Activated CD8-positive, alpha-beta memory T cell treated with anti-CD3 and anti-CD28 coated beads, Interleukin-2, amount 10 ng/mL, durations not matched to agents 7 days and 5 days (primary cell): ENCODE measurements around the gene GTF2H1. TPM values are rescaled to one million over a fixed set of nuclear protein-coding genes. Genes with fewer than 3 reads are reported as not detected.

Experiments used
- ATAC-seq: fragments of 150-1000 bp; cut with Tn5 transposase; one replicate; pipeline ENCODE4 v1.10.0; 2021; ENCODE audit warnings: moderate library complexity
- CTCF ChIA-PET: fragments of 350-600 bp; sonication (Branson Sonifier 250); formaldehyde crosslinking; loops from one replicate; lab custom pipeline; 2021; ENCODE audit warnings: antibody characterized with exemption; lab: Charles Lee
- DNase-seq: peaks from one replicate; pipeline ENCODE4 v3.0.0-alpha.2; 2020
- H3K27ac Mint-ChIP-seq: one replicate; pipeline ENCODE4 v1.8.0; 2021; ENCODE audit warnings: mild to moderate bottlenecking, mixed read lengths
- H3K27me3 Mint-ChIP-seq: one replicate; pipeline ENCODE4 v1.8.0; 2021; ENCODE audit warnings: mixed read lengths
- H3K36me3 Mint-ChIP-seq: one replicate; pipeline ENCODE4 v1.8.0; 2021; ENCODE audit warnings: mild to moderate bottlenecking, mixed read lengths
- H3K4me1 Mint-ChIP-seq: one replicate; pipeline ENCODE4 v1.8.0; 2021; ENCODE audit warnings: mixed read lengths
- H3K4me3 Mint-ChIP-seq: one replicate; pipeline ENCODE4 v1.8.0; 2021; ENCODE audit warnings: mild to moderate bottlenecking, moderate library complexity, mixed read lengths
- H3K9me3 Mint-ChIP-seq: one replicate; pipeline ENCODE4 v1.8.0; 2022; ENCODE audit warnings: low read depth, mixed read lengths
- total RNA-seq, 2 experiments: library from RNA; stranded (reverse); gene quantifications; one replicate each; pipeline ENCODE4 v1.2.3, GENCODE V29; 2021

GTF2H1 gene
- total RNA-seq, 2 experiments from 2014 or later: 40.0 to 47.7 TPM

GRCh38 chr11:18309691-18310090, 12.7 kb upstream of the GTF2H1 start:
- no peak for DNase-seq
- ATAC-seq: no peak
- Mint-ChIP-seq H3K27ac (no peak overlapping the region), H3K4me3 (no peak overlapping the region), H3K36me3 (peaks cover 31% of the 10 kb centered on the region), H3K9me3 (no peaks in the 10 kb centered on the region), H3K4me1 (peaks cover 7% of the 10 kb centered on the region), H3K27me3 (no peaks in the 10 kb centered on the region)
- CTCF ChIA-PET: no interaction called here

- Mint-ChIP-seq H3K4me1 (peaks cover 7% of the 10 kb centered on the region), H3K27me3 (no peaks in the 10 kb centered on the region), H3K9me3 (no peaks in the 10 kb centered on the region), H3K36me3 (peaks cover 30% of the 10 kb centered on the region), H3K4me3 (no peak overlapping the region), H3K27ac (peak overlapping the region; percentile 38)
- CTCF ChIA-PET: no interaction called here
- no peak for DNase-seq
- no peak for ATAC-seq
These were observed 11.5 kb upstream of the GTF2H1 start for GRCh38 chr11:18310800-18311340.

- ATAC-seq (no peak), DNase-seq (no peak)
- Mint-ChIP-seq H3K9me3 (no peaks in the 10 kb centered on the region), H3K4me1 (peaks cover 8% of the 10 kb centered on the region), H3K27ac (no peak overlapping the region), H3K36me3 (peaks cover 21% of the 10 kb centered on the region), H3K27me3 (no peaks in the 10 kb centered on the region), H3K4me3 (no peak overlapping the region)
- CTCF ChIA-PET: interaction anchor here (1.0 kb wide), 1 partner anchor 9 kb away, joined by 3 read pairs; no protein-coding TSS in a partner anchor
These were observed 10.4 kb upstream of the GTF2H1 start for GRCh38 chr11:18312012-18312411.

- Mint-ChIP-seq H3K27ac (no peak overlapping the region), H3K9me3 (no peaks in the 10 kb centered on the region), H3K36me3 (peaks cover 23% of the 10 kb centered on the region), H3K4me3 (no peak overlapping the region), H3K4me1 (peaks cover 13% of the 10 kb centered on the region), H3K27me3 (no peaks in the 10 kb centered on the region)
- ATAC-seq (peak; percentile 39), DNase-seq (no peak)
- CTCF ChIA-PET: interaction anchor here (1.0 to 1.4 kb wide), 3 partner anchors 9 to 69 kb away, joined by 3 to 4 read pairs (median 4); partner anchors contain the start of gene HPS5
These were observed 9.5 kb upstream of the GTF2H1 start for GRCh38 chr11:18312663-18313420.

- Mint-ChIP-seq H3K27ac (no peak overlapping the region), H3K27me3 (no peaks in the 10 kb centered on the region), H3K9me3 (no peaks in the 10 kb centered on the region), H3K36me3 (peaks cover 21% of the 10 kb centered on the region), H3K4me1 (peaks cover 23% of the 10 kb centered on the region), H3K4me3 (no peak overlapping the region)
- DNase-seq (no peak), ATAC-seq (no peak)
- CTCF ChIA-PET: interaction anchor here (1.3 kb wide), 1 partner anchor 71 kb away, joined by 3 read pairs; no protein-coding TSS in a partner anchor
These were observed 8.2 kb upstream of the GTF2H1 start for GRCh38 chr11:18313965-18314763.

- CTCF ChIA-PET: interaction anchor here (1.3 to 1.8 kb wide), 2 partner anchors 71 to 72 kb away, joined by 3 to 8 read pairs; no protein-coding TSS in a partner anchor
- DNase-seq (no peak), ATAC-seq (no peak)
- no peaks in the 10 kb centered on the region for H3K9me3 Mint-ChIP-seq
- H3K36me3 Mint-ChIP-seq: peaks cover 20% of the 10 kb centered on the region
- H3K27me3 Mint-ChIP-seq: no peaks in the 10 kb centered on the region
- H3K27ac Mint-ChIP-seq: no peak overlapping the region
- peaks cover 31% of the 10 kb centered on the region for H3K4me1 Mint-ChIP-seq
- H3K4me3 Mint-ChIP-seq: no peak overlapping the region
These were observed 7.4 kb upstream of the GTF2H1 start for GRCh38 chr11:18314784-18315523.

- Mint-ChIP-seq H3K36me3 (peaks cover 16% of the 10 kb centered on the region), H3K27me3 (no peaks in the 10 kb centered on the region), H3K4me1 (peaks cover 39% of the 10 kb centered on the region), H3K4me3 (no peak overlapping the region), H3K9me3 (no peaks in the 10 kb centered on the region), H3K27ac (no peak overlapping the region)
- DNase-seq (no peak), ATAC-seq (no peak)
- CTCF ChIA-PET: interaction anchor here (1.8 kb wide), 1 partner anchor 72 kb away, joined by 8 read pairs; no protein-coding TSS in a partner anchor
These were observed 6.5 kb upstream of the GTF2H1 start for GRCh38 chr11:18315893-18316292.

GRCh38 chr11:18317551-18317950, 4.8 kb upstream of the GTF2H1 start:
- H3K27ac Mint-ChIP-seq: no peak overlapping the region
- ATAC-seq (no peak), DNase-seq (no peak)
- peaks cover 10% of the 10 kb centered on the region for H3K36me3 Mint-ChIP-seq
- no peak overlapping the region for H3K4me3 Mint-ChIP-seq
- no peaks in the 10 kb centered on the region for H3K27me3 Mint-ChIP-seq
- peaks cover 44% of the 10 kb centered on the region for H3K4me1 Mint-ChIP-seq
- CTCF ChIA-PET: no interaction called here
- H3K9me3 Mint-ChIP-seq: no peaks in the 10 kb centered on the region

- H3K4me3 Mint-ChIP-seq: peak overlapping the region; percentile 61
- DNase-seq (no peak), ATAC-seq (no peak)
- no peaks in the 10 kb centered on the region for H3K9me3 Mint-ChIP-seq
- no peaks in the 10 kb centered on the region for H3K27me3 Mint-ChIP-seq
- H3K4me1 Mint-ChIP-seq: peaks cover 58% of the 10 kb centered on the region
- peaks cover 16% of the 10 kb centered on the region for H3K36me3 Mint-ChIP-seq
- H3K27ac Mint-ChIP-seq: peak overlapping the region; percentile 75
- CTCF ChIA-PET: interaction anchor here (0.8 to 4.1 kb wide), 6 partner anchors 11 to 411 kb away, joined by 3 to 25 read pairs (median 9); partner anchors contain the start of genes LDHA and SAAL1
These were observed 2.5 kb upstream of the GTF2H1 start for GRCh38 chr11:18319914-18320313.

- H3K4me3 Mint-ChIP-seq: peak overlapping the region; percentile 61
- ATAC-seq (no peak), DNase-seq (no peak)
- H3K4me1 Mint-ChIP-seq: peaks cover 64% of the 10 kb centered on the region
- CTCF ChIA-PET: interaction anchor here (0.7 to 4.1 kb wide), 10 partner anchors 9 to 411 kb away, joined by 3 to 25 read pairs (median 6); partner anchors contain the start of genes LDHA and SAAL1
- no peaks in the 10 kb centered on the region for H3K27me3 Mint-ChIP-seq
- H3K27ac Mint-ChIP-seq: peak overlapping the region; percentile 75
- H3K9me3 Mint-ChIP-seq: no peaks in the 10 kb centered on the region
- peaks cover 23% of the 10 kb centered on the region for H3K36me3 Mint-ChIP-seq
These were observed 1.8 kb upstream of the GTF2H1 start for GRCh38 chr11:18320617-18321016.

GRCh38 chr11:18321578-18321968, 794 bp upstream of the GTF2H1 start:
- ATAC-seq: peak; percentile 8
- Mint-ChIP-seq H3K36me3 (peaks cover 28% of the 10 kb centered on the region), H3K27me3 (no peaks in the 10 kb centered on the region), H3K27ac (peak overlapping the region; percentile 100), H3K4me1 (peaks cover 66% of the 10 kb centered on the region), H3K4me3 (peak overlapping the region; percentile 97), H3K9me3 (no peaks in the 10 kb centered on the region)
- CTCF ChIA-PET: interaction anchor here (0.7 to 4.1 kb wide), 13 partner anchors 8 to 312 kb away, joined by 3 to 25 read pairs (median 4); partner anchors contain the start of genes LDHA, SAAL1, SPTY2D1 and TSG101
- DNase-seq: no peak

- Mint-ChIP-seq H3K4me3 (peak overlapping the region; percentile 97), H3K9me3 (no peaks in the 10 kb centered on the region), H3K27me3 (no peaks in the 10 kb centered on the region), H3K36me3 (peaks cover 26% of the 10 kb centered on the region), H3K27ac (peak overlapping the region; percentile 100), H3K4me1 (peaks cover 60% of the 10 kb centered on the region)
- ATAC-seq (no peak), DNase-seq (no peak)
- CTCF ChIA-PET: interaction anchor here (1.2 to 4.1 kb wide), 6 partner anchors 8 to 79 kb away, joined by 4 to 25 read pairs (median 11); partner anchors contain the start of gene LDHA
These were observed 627 bp downstream of the GTF2H1 start for GRCh38 chr11:18322818-18323570.
